Measurements from ENCODE around the gene SLC5A12.

DNA sequence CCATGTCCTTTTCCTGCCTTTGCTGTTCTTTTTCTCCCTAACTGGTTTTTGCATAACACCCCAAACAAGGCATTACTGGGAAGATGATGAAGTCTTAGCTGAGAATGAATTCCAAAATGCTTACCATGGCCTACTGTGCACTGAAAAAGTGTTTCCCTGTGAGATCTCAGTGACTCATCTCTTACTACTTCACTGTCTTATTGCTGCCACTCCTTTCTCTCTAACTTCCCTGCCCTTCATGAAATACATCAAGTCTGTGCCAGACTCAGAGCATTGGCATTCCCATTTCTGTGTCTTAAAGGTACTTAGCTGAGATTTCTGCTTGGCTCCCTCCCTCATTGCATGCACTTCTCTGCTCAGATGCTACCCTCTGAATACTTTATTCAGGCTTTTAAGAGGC is 100.7 kb downstream of the SLC5A12 start:
- TF ChIP-seq GATA2 (IDR thresholded peaks at IDR 0.05; ENCODE audit: low read depth, low read length): no peak
- no peak for TF ChIP-seq GATA3 (IDR thresholded peaks at IDR 0.05; ENCODE audit: low read depth, low read length)

Measured in SH-SY5Y (cell line).